ENCODE results near the gene WNT6. TPM values are rescaled to one million over a fixed set of nuclear protein-coding genes. Genes with fewer than 3 reads are reported as not detected.

WNT6 gene
- total and polyA plus RNA-seq, 3 experiments from 2014 or later, result 0.27 to 0.42 (median 0.39) TPM

- H3K27me3 ChIP-seq (ENCODE audit: insufficient read depth, low read length, poor library complexity, severe bottlenecking), result peaks cover 45% of the 10 kb centered on the region
- POLR2A ChIA-PET, result no interaction called here
- peaks cover 75 to 84% of the 10 kb centered on the region in 2 donors for H3K27me3 Mint-ChIP-seq
Observed at GRCh38 chr2:218856896-218857243, 2.7 kb upstream of the WNT6 start.

DNA sequence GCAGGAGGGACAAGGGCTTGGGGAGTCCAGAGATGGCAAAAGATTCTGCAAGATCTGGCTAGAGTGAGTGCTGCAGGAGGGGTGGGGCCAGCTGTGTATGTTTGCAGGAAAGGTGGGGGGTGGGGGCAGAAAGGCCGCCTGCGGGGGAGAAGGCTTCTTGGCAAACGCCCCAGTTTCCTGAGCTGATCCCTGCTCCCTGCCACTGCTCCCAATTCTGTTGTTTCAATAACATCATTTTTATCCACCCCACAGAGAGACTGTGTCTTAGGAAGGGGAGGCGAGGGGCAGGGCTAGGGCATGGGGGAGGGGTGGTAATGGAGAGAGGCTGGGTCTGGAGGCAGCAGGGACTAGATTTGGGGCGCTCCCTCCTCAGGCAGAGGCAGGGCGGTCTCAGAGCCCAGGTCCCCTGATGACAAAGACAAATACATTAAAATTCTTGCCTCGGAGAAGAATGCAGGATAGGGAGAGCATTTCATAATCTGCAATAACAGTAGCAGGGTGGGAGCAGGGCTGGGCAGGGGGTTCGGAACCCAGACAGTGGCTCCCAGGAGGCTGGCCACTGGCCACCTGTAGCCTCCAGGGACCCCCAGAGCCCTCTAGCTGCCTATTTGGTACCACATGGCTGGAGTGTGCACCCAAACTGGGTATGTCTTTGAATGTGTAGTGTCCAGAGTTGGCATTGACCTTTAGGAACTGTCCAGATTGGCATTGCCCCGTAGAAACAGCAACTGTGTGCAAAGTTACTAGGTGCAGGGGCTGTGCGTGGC is 2.1 kb upstream of the WNT6 start:
- H3K4me1 Mint-ChIP-seq, result peaks cover 18 to 32% (median 24%) of the 10 kb centered on the region in 3 donors
- H3K36me3 ChIP-seq (ENCODE audit: insufficient read depth, low read length), result no peaks in the 10 kb centered on the region
- no peaks in the 10 kb centered on the region for H3K9me3 ChIP-seq (ENCODE audit: low read length)
- H3K9me3 Mint-ChIP-seq, result no peaks in the 10 kb centered on the region
- peaks cover 18% of the 10 kb centered on the region for H3K4me1 ChIP-seq (ENCODE audit: insufficient read depth, low read length)
- H3K27me3 ChIP-seq (ENCODE audit: insufficient read depth, low read length, poor library complexity, severe bottlenecking), result peaks cover 45% of the 10 kb centered on the region
- H3K27ac ChIP-seq (ENCODE audit: low read depth, low read length), result no peak overlapping the region
- POLR2A ChIA-PET, result interaction anchor here (0.6 kb wide), 1 partner anchor 132 kb away, joined by 4 read pairs; no protein-coding TSS in a partner anchor
- no peak overlapping the region for H3K27ac Mint-ChIP-seq
- CTCF ChIA-PET, result interaction anchor here (1.1 to 4.9 kb wide), 4 partner anchors 19 to 40 kb away, joined by 3 to 28 read pairs (median 6); partner anchors contain the start of gene WNT10A
- peaks cover 75 to 86% of the 10 kb centered on the region in 2 donors for H3K27me3 Mint-ChIP-seq
- H3K36me3 Mint-ChIP-seq, result no peaks in the 10 kb centered on the region
- no peak overlapping the region for H3K4me3 Mint-ChIP-seq
- no peak for DNase-seq
- no peak overlapping the region for H3K4me3 ChIP-seq (ENCODE audit: low read length)

More at GRCh38 chr2:218856896-218857243, 2.7 kb upstream of the WNT6 start:
- H3K27ac ChIP-seq (ENCODE audit: low read depth, low read length), result no peak overlapping the region
- Mint-ChIP-seq H3K9me3 (no peaks in the 10 kb centered on the region), H3K36me3 (no peaks in the 10 kb centered on the region), H3K4me3 (peak overlapping the region in 1 of 7 donors; percentile 46), H3K4me1 (peaks cover 18 to 32% (median 24%) of the 10 kb centered on the region in 3 donors), H3K27ac (no peak overlapping the region)
- H3K4me1 ChIP-seq (ENCODE audit: insufficient read depth, low read length), result peaks cover 18% of the 10 kb centered on the region
- H3K9me3 ChIP-seq (ENCODE audit: low read length), result no peaks in the 10 kb centered on the region
- DNase-seq, result no peak
- CTCF ChIA-PET, result interaction anchor here (1.1 to 4.9 kb wide), 3 partner anchors 24 to 41 kb away, joined by 3 to 28 read pairs (median 4); partner anchors contain the start of gene WNT10A
- H3K4me3 ChIP-seq (ENCODE audit: low read length), result no peak overlapping the region
- H3K36me3 ChIP-seq (ENCODE audit: insufficient read depth, low read length), result no peaks in the 10 kb centered on the region

- Mint-ChIP-seq H3K36me3 (peaks cover 0 to 2% (median 0%) of the 10 kb centered on the region in 3 donors), H3K27me3 (peaks cover 76 to 85% of the 10 kb centered on the region in 2 donors), H3K9me3 (no peaks in the 10 kb centered on the region), H3K27ac (no peak overlapping the region), H3K4me3 (peak overlapping the region in 1 of 7 donors; percentile 30), H3K4me1 (peaks cover 18 to 32% (median 24%) of the 10 kb centered on the region in 3 donors)
- no peak for DNase-seq
- H3K4me1 ChIP-seq (ENCODE audit: insufficient read depth, low read length), result peaks cover 18% of the 10 kb centered on the region
- no peak overlapping the region for H3K4me3 ChIP-seq (ENCODE audit: low read length)
- CTCF ChIA-PET, result interaction anchor here (1.6 to 4.9 kb wide), 3 partner anchors 18 to 39 kb away, joined by 4 to 28 read pairs (median 8); partner anchors contain the start of gene WNT10A
- H3K9me3 ChIP-seq (ENCODE audit: low read length), result no peaks in the 10 kb centered on the region
- H3K27ac ChIP-seq (ENCODE audit: low read depth, low read length), result no peak overlapping the region
- H3K27me3 ChIP-seq (ENCODE audit: insufficient read depth, low read length, poor library complexity, severe bottlenecking), result peaks cover 43% of the 10 kb centered on the region
- POLR2A ChIA-PET, result interaction anchor here (0.6 kb wide), 1 partner anchor 132 kb away, joined by 4 read pairs; no protein-coding TSS in a partner anchor
- H3K36me3 ChIP-seq (ENCODE audit: insufficient read depth, low read length), result no peaks in the 10 kb centered on the region
Observed at GRCh38 chr2:218858138-218858445, 1.5 kb upstream of the WNT6 start.

GRCh38 chr2:218858671-218859555 is 692 bp upstream of the WNT6 start:
- Histone ChIP-seq H3K36me3 (ENCODE audit: insufficient read depth, low read length) (no peaks in the 10 kb centered on the region), H3K27ac (ENCODE audit: low read depth, low read length) (no peak overlapping the region), H3K9me3 (ENCODE audit: low read length) (no peaks in the 10 kb centered on the region), H3K4me3 (ENCODE audit: low read length) (no peak overlapping the region), H3K4me1 (ENCODE audit: insufficient read depth, low read length) (peaks cover 18% of the 10 kb centered on the region), H3K27me3 (ENCODE audit: insufficient read depth, low read length, poor library complexity, severe bottlenecking) (peaks cover 38% of the 10 kb centered on the region)
- H3K9me3 Mint-ChIP-seq, result no peaks in the 10 kb centered on the region
- CTCF ChIA-PET, result interaction anchor here (1.1 to 4.9 kb wide), 4 partner anchors 17 to 121 kb away, joined by 3 to 28 read pairs (median 6); partner anchors contain the start of gene WNT10A
- H3K27me3 Mint-ChIP-seq, result peaks cover 74 to 85% of the 10 kb centered on the region in 2 donors
- H3K4me3 Mint-ChIP-seq, result peak overlapping the region in 6 of 7 donors; percentile 55 to 80 (median 74)
- peak overlapping the region in 1 of 8 donors; percentile 36 for H3K27ac Mint-ChIP-seq
- POLR2A ChIA-PET, result no interaction called here
- peaks cover 18 to 32% (median 24%) of the 10 kb centered on the region in 3 donors for H3K4me1 Mint-ChIP-seq
- H3K36me3 Mint-ChIP-seq, result peaks cover 0 to 2% (median 2%) of the 10 kb centered on the region in 3 donors
- DNase-seq, result no peak

DNA sequence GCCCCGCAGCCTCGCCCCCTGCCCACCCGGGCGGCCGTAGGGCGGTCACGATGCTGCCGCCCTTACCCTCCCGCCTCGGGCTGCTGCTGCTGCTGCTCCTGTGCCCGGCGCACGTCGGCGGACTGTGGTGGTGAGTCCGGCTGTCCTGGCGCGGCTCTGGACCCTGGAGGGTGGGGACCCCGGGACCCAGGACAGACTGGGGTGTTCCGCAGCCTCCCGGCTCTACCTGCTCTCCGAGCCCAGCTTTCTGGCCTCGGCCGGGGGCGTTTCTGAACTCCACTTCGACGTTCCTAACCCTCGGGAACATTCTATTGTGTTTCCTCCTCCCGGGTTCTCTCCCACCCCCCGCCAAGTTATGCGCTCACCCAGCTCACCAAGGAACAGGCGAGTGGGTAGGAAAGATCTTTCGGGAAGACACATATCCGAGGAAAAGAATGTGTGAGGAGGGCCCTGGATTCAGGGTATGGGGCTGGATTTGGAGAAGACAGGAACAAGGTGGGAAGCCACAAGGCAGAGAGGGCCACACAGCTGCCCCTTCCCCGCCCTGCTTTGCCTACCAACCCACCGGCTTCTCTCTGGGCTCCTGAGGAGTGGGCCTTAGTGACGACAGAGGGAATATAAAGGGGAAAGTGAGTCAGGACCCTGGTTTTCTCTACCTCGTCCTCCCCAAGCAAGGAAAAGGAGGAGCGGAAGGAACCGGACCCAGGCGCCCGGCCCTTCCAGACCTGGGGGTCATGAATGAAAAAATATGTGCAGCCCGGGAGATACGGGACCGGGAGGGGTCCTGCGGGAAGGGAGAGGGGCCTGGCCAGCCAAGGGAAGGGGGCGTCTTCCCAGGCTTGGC is 605 bp downstream of the WNT6 start:
- CTCF ChIA-PET, result interaction anchor here (1.5 to 1.7 kb wide), 2 partner anchors 12 to 16 kb away, joined by 3 to 9 read pairs; no protein-coding TSS in a partner anchor
- Mint-ChIP-seq H3K36me3 (peaks cover 0 to 3% (median 2%) of the 10 kb centered on the region in 3 donors), H3K9me3 (no peaks in the 10 kb centered on the region), H3K27ac (peak overlapping the region in 1 of 8 donors; percentile 58), H3K4me3 (peak overlapping the region in 6 of 7 donors; percentile 47 to 79 (median 62)), H3K27me3 (peaks cover 67 to 83% of the 10 kb centered on the region in 2 donors), H3K4me1 (peaks cover 18 to 32% (median 24%) of the 10 kb centered on the region in 3 donors)
- peaks cover 39% of the 10 kb centered on the region for H3K27me3 ChIP-seq (ENCODE audit: insufficient read depth, low read length, poor library complexity, severe bottlenecking)
- H3K36me3 ChIP-seq (ENCODE audit: insufficient read depth, low read length), result no peaks in the 10 kb centered on the region
- H3K4me3 ChIP-seq (ENCODE audit: low read length), result no peak overlapping the region
- DNase-seq, result no peak
- H3K27ac ChIP-seq (ENCODE audit: low read depth, low read length), result no peak overlapping the region
- peaks cover 18% of the 10 kb centered on the region for H3K4me1 ChIP-seq (ENCODE audit: insufficient read depth, low read length)
- POLR2A ChIA-PET, result no interaction called here
- H3K9me3 ChIP-seq (ENCODE audit: low read length), result no peaks in the 10 kb centered on the region

- ChIA-PET POLR2A (no interaction called here), CTCF (interaction anchor here (1.2 to 1.7 kb wide), 3 partner anchors 13 to 37 kb away, joined by 3 to 9 read pairs (median 4); no protein-coding TSS in a partner anchor)
- peaks cover 18% of the 10 kb centered on the region for H3K4me1 ChIP-seq (ENCODE audit: insufficient read depth, low read length)
- no peaks in the 10 kb centered on the region for H3K9me3 Mint-ChIP-seq
- peaks cover 0 to 3% (median 2%) of the 10 kb centered on the region in 3 donors for H3K36me3 Mint-ChIP-seq
- peaks cover 39% of the 10 kb centered on the region for H3K27me3 ChIP-seq (ENCODE audit: insufficient read depth, low read length, poor library complexity, severe bottlenecking)
- H3K9me3 ChIP-seq (ENCODE audit: low read length), result no peaks in the 10 kb centered on the region
- peak in 1 of 5 donors; percentile 41 for DNase-seq
- peak overlapping the region; percentile 9 to 82 (median 47) for H3K4me3 Mint-ChIP-seq
- no peak overlapping the region for H3K27ac Mint-ChIP-seq
- peaks cover 59 to 80% of the 10 kb centered on the region in 2 donors for H3K27me3 Mint-ChIP-seq
- no peaks in the 10 kb centered on the region for H3K36me3 ChIP-seq (ENCODE audit: insufficient read depth, low read length)
- H3K4me1 Mint-ChIP-seq, result peaks cover 18 to 32% (median 24%) of the 10 kb centered on the region in 3 donors
- H3K27ac ChIP-seq (ENCODE audit: low read depth, low read length), result no peak overlapping the region
- H3K4me3 ChIP-seq (ENCODE audit: low read length), result no peak overlapping the region
Observed at GRCh38 chr2:218860950-218861381, 1.4 kb downstream of the WNT6 start.
